Ammon's horn (tissue), 1 donor: ENCODE results near the gene FAM241B.
A peak's percentile ranks its signal among the peaks of the same experiment; 100 is the strongest.

Experiments
- DNase-seq: peaks from one replicate; pipeline ENCODE4 v3.0.0-alpha.2; 2016; ENCODE audit warnings: low spot score

FAM241B gene

DNA sequence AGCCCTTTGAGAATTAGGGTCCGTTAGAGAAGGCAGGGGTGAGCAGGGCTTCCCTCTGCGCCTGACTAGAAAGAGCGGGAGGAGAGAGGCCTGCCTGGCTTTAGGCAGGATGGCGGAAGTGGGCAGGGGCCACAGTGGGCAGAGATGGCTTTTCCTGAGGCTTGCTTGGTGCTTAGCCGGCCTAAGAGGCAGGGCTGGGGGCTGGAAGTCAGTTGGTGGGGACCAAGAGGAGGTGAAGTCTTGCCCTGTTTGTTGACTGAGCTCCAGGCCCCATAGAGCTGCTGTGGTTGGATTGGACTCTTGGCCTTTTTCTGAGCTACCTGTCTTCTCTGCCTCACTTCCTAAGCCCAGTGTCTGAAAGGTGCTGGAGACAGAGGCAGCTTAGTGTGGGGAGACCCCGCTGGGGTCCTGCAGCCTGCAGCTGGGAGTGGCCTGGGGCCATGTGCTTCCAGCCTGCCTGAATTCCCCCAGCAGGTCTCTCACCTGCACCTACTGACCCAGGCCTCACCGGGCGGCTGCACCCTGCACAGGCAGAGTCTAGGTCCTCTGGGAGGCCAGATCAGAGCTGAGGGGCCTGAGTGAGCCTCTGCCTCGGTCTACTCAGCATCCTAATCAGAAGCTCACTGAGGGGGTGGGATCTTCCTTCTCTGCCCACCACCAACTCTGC, 4.8 kb downstream of the FAM241B start:
- no peak for DNase-seq

DNA sequence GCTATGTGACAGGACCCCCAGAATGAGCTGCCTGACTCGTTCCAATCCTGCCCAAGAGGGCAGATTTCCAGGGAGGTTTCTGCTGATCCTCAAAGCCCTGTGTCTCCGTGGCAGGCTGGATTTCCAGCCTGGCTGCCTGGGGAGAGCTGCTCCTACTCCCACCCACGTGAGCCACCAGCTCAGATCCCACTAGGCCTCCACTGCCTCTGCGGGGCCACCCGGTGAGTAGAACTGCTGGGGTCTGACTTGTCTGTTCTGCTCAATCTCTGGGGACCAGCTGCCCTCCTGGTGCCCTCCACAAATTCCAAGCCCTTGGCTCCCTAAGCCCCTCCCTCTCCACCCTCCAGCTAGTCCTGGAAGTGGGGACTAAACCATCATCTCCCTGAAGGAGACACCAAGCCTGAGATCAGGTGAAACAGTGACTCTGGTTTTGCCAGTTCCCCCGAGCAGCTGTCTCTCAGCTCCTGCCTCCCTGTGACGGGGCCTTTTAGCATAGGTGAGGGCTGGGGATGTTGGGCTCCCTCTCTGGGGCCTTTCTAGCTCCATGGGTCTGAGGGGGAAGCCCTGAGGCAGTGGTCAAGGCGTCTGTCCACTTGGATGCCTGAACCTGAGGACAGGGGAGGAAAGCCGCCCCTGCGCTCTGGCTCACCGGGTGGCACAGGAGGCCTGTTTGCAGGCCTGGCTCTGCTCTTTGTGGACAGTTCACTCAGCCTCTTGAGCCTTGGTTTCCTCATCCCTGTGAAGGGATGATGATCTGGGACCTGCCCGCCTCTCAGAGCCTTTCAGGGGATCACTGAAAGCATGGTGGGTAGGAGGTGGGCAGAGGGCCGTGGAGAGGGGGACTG, 5.6 kb downstream of the FAM241B start:
- DNase-seq = no peak

DNA sequence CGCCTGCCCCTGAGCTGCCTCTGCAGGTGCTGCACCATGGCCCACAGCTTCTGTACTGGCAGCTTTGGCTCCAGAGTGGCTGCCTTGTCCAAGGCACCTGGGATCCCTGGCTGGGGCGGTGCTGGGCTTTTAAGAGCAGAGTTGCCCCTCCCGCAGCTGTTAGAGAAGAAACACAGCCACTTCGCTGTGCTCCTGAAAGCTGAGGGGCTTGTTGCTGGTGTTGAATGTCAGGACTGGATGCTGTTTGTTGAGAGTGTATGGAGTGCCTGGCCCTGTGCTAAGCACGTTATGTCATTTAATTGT, 6.2 kb downstream of the FAM241B start:
- DNase-seq = no peak

DNA sequence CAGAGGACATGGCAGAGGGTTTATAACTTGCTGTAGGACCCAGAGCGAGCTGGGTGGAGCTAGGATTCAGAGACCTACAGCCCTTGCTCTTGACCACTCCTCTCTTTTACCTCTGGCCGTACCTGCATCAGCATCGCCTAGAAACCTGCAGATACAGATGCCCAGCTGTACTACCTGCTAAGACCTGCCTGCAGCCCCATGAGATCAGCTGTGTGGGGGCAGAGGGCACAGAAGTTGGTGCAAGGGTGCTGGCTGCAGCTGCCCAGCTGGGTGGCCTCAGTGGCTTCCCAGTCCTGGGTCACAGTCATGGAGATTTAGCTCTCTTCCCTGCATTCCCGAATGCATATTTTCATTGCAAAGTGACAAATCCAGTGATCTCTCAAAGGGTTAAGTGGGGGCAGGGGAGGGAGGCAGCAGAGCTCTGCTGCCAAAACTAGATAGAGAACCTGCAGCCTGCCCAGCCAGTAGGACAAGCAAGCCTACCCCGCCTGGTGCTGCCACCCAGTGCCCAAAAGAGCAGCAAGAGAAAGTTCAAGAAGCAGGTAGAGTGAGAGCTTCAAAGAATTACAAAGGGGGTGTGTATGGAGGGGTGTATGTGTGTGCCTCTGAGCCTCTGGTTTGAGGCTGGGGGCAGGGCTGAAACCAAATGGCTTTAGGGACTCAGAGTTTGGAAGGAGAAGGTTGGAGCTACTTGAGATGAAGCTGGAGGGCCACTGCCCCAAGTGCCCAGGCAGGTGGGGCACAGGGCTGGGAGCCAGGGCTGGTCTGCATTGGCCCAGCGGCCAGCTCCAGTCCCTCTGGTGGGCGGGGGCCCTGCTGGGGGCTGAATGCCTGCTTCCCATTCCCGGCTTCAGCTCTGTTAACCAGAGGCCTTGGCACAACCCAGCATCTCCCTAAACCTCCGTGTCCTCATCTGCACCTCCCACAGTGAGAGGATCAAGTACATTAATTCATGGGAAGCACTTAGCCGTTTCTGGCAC, 6.9 kb downstream of the FAM241B start:
- peak; percentile 48 for DNase-seq

DNA sequence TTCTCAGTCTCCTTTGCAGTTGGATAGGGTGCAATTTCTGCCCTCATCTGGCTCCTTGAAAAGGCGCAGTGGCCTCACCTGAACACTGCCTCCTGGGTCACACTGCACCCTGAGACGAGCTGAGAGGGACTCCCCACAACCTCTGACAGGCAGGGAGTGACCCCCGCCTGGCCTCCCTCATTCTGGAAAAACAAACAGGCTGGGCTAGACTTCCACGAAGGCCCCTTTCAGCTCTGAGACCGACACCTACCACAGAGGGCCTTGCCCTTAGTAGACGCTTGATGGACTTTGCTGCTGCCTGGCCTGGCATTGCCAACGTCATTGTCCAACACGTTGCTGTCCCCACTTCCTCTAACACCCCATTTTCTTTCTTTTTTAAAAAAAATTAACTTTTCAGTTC, 8.6 kb downstream of the FAM241B start:
- DNase-seq = no peak

DNA sequence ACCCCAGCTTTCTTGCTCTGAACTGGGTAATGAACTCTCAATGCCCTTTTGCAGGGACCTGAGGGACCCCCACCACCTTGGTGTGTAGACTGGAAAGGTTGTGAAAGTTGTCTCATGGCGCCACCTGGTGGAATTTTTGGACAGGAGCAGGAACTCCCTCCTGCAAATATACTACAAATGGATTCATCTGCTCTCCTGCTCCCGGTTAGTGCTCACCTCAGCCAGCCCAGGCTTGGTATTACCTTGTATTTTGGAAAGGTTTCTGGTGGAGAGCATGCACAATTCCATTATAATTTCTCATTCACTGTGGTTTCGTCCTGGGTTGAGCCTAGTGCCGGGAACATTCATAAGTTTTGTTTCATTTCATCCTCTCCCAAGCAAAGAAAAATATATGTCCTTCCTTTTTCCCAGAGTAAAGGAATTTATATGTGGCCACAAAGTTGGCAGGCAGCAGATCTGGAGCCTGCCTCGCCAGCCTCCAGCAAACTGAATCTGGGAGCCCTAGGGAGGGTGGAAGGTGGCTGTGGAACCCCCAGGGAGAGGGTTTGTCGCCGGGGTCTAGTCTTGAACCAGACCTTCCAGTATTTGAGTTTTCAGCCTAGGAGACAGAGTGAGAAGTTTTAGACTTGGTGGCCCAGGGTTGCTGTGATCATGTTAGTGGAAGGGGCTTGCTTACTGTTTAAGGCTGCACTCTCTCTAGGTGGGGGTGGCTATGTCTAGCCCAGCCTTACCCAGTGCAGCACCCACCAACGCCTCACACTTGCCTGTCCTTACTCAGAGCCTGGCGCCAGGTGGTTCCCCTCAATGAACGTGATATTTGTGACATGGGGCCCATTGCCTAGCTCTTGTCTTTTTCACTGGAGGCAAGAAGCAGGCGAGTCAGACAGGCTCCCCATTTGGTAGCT, 9.5 kb downstream of the FAM241B start:
- peak; percentile 85 for DNase-seq

DNA sequence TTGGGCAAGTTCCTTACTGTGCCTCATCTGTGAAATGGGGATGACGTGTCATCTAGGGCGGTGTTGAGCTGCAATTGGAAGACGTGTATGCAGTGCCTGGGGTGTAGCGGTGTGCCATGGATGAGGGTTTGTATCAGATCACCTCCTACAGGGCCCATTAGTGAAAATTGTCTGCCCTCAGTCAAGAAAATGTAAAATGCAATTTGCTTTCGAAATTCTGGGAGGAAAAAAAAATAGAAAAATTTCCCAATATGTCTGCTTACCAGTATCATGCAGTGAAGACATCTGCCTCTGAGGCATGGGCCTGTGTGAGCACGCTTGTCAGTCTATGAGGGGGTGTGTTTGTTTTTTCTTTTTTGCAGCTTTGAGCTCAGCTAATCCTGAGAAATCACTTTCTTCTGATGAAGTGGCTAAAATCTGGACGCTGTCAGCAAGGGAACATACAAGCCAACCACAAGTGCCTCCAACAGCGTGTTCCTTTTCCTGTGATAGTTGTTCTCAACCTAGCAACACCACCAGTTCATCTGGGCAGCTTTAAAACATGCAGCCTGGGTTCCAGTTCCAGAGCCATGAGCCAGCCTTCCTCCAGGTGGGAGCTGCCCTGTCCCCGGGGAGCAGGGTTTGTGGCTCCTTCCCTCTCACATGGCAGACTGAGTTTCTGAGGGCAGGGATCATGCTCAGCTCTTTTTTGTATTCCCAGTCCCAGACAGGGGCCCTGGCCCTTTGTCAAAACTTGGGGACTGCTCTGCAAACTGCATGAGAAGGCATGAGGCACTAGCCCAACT, 10.3 kb downstream of the FAM241B start:
- peak; percentile 35 for DNase-seq

DNA sequence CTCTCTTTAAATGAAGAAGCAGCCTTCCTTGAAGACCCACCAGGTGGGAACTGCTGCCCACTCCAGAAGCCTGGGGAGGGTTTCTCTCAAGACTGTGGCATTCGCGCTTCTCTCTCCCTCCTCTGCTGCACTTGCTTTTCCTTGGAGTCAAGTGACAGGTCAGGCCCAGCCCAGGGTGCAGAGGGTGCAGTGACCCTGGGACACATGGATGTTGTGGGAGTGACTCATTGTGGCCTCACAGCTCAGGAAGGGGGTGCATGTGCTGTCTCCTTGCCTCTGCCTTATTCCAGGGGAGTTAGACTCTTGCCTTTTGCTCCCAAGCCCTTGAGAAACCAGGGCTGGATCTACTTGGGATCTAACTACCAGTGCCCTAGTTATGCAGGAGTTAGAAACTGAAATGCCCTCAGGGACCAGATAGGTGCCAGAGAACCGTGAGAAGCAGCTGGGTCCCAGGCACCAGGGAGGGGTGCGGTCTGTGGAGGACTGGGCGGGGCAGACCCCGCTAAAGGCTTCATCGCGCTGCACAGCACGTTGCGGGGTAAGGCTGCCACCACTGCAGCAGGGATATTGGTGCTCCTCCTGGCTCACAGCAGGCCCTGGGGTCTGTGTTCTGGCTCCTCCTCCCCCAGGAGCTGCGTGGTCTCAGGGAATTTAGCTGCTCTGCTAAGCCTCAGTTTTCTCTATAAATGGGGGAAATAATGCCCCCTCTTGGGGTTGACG, 11.4 kb downstream of the FAM241B start:
- no peak for DNase-seq

DNA sequence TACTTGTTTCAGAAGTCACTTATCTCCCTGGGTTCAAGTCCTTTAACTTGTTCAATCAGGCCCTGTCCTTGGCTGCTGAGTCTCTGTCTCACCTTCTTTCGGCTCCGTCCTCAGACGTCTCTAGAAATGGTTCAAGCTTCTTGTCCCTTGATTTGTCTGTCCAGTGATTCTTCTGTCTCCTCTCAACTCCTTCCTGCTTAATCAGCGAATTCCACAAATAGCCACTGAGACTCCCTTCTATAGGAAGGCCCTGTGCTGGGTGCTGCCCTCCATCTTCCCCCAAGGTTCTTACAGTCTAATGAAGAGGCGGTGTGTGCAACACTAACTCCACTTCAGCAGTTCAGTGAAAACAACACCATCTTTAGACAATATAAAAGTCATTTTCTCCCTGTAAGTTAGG, 12.7 kb downstream of the FAM241B start:
- no peak for DNase-seq

DNA sequence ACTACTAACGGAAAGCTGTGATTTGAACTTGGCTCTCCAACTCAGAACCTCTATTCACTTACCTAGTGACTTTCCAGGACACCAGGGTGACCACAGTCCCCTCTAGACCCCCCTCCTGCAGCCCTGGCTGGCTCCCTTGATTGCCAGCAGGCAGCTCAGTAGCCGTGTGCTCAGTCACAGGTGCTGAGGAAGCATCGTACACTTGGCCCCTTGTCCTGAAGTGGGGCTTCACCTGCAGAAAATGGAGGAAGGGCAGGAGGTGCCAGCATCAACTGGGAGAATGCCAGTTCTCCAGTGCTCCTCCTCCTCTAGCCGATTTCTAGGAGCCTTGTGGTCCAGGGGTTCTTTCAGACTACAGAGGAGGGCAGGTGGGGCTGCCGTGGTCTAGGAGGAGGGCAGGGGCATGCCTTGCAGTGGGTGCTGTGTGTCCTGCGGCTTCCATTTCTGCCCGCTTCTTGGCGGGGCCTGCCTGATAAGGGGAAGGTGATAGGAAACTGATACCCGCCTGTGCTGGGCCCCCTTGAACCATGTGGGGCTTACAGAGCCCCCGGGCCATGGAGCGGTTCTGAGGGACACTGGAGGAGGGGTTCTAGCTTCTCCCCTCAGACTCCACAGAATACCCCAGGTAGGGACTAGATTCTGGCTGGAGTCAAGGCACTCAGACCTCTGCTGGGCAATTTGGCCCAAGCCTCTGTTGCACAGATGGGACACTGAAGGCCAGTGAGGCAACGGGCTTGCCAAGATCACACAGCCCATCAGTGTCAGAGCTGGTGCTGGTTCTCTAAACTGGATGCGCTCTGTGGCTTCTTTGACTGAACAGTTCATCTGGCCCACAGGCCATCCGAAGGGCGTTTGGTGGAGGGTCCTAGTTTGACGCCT, 14.0 kb downstream of the FAM241B start:
- DNase-seq = no peak

DNA sequence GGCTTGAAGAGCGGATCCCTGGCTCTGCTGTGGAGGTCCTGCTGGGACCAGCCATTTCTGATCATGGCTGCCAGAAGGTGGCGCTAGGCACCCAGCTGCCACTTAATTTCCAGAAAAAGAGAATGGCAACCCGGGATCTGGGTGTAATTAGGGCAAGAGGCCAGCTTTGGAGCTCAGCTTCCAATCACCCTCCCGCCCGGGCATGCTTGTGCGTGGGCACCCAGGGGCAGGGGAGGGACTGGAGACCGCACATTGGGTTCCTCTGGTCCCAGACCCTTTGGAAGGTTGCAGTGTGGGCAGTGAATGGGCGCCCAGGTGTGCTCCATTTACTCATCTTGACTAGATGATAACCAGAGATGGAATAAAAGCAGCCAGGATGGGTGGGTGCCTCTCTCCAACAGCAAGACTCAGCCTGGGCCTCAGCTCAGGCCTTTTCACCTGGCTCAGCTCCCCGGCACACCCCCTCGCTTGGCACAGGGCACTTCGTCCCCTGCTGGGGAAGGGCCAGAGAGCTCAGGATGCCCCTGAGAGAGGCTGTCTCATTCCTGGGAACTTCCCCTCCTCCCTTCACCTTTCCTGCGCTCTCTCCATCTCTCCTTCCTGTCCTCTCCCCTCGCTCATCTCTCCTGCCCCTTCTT, 14.7 kb downstream of the FAM241B start:
- peak; percentile 73 for DNase-seq

DNA sequence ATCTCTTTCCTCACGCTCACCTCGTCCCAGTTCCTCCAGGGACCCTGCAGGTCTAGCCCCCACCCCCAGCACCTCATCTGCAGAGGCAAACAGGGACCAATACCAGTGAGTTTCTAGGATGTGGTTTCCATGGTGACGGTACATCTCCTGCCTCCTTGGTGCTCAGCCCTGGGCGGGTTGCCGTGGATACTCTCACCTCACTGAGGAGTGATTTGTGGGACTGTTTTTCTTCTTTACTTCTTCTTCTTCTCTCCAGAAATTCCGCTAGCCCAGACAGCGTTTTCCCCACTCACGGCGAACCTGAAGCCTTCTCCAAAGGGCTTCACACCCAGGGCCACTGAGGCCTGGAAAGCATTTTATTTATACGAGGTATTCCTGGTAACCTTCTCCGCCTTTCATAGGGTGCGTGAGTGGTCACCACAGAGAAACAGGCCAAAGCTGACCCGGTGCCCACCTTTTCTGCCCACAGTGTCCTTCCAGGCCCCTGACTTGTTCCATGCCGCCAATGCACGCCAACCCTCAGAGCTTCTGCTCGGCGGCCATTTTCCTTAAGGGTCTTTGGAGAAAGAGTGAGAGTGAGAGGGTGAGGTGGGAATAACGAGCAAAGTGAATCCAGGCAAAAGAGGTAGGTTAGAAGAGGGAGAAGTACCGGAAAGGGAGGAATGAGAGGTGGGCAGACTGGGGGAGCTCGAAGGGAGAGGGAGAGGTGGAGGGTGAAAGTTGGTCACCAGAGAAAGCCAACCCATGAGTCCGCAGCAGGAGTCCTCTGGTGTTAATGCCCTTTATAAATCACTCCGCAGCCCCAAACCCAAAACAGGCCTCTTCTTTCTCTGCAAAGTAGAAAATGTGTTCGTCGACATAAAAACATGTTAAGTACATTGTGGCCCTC, 15.5 kb downstream of the FAM241B start:
- peak; percentile 77 for DNase-seq

DNA sequence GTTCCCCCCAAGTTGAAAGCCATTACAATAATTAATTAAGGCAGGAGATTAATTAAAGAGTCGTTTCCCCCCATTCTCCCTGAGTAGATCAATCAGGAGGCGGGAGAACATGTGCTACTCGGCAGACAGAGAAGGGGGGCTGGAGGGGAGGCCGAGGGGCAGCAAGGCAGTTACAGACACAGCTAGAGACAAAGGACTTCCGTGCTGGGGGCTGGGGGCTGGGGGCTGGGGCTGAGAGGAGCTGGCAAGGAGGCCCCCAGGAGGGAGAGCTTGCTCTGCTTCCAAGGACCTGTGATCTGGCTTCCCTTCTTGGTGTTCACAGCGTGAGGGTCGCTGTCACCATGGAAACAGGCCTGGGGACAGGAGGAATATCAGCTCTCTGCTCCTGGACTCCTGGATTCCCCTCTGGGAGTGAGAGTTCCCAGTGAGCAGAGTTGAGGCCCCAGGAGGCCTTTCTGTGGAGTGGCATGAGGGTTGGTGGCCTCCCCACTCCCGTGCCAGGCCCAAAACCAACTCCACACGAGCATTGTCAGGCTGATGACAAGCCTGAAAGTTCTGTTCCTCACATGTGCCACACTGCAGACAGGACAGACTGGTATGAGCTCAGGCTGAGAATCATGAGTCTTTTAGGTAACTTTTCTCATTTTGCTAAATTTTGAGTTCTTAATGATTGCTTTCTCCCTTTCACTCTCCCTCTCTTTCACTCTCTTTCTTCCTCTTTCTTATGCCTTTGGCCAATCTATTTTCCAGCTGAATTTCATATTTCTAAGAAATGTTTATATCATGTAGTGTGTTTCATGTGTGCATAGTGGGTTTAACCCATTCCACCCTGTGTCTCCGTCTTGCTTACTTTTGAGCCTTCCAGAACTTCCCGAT, 16.4 kb downstream of the FAM241B start:
- no peak for DNase-seq

DNA sequence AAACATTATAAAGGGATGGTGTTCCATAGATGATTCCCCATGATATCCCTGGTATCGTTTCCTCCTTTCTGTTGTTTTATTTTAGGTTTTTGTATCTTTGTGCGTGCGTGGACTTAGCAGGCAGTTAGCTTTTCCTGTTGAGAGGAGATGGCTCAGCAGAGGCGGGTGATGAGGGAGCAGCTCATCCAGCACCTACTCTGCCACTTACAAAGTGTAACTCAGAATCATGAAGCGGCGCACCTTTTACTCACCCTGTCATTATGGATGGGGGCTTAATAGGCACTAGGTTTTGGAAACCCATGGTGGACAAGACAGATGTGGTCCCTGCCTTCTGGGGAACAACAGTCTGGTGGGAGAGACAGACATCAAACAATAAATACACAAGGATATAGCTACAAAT, 17.1 kb downstream of the FAM241B start:
- no peak for DNase-seq

DNA sequence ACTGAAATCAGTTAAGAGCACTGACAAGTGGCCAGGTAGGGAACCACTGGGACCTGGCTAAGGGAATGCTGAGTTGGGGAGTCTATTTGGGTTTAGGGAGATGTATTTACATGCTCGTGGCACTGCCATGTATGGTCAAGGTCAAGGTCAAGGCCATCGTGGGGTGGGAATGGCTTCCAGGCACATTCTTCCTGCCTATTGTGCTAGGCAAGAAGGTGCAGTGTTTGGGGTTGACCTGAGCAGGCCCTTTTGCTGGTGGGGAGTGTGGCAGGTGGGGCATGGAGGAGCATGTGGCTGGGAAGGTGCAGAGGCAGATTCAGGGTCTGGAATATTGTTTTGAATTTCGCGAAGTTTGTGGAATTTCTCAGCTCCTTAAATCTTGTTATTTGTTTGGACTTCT, 17.8 kb downstream of the FAM241B start:
- DNase-seq = no peak

DNA sequence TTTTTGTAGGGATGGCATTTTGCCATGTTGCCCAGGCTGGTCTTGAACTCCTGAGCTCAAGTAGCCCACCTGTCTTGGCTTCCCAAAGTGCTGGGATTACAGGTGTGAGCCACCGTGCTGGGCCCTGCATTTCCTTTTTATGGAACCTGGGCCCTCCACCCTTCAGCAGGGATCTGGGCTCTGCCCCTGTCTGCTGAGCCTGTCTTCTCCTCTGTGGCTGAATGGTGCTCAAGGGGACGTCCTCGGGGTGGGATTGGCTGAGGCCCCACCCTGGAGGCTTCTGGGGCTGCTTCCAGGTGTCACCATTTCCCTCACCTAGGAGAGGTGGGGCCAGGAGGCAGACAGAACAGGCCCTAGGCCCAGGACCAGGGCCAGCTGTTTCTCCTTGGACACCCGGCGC, 18.4 kb downstream of the FAM241B start:
- no peak for DNase-seq
